GM21367 (cell line): Measurements from ENCODE around the gene ALDH1L1.

ENCODE experiments used
- ATAC-seq: cut with Tn5 transposase; IDR thresholded peaks from one replicate; pipeline ENCODE4 v1.9.1; 2021; ENCODE audit not compliant: unreplicated experiment

Gene ALDH1L1

GRCh38 chr3:126134219-126134975, 46.0 kb downstream of the ALDH1L1 start:
- ATAC-seq: no peak

- ATAC-seq: no peak
Observed at GRCh38 chr3:126133606-126134005, 46.8 kb downstream of the ALDH1L1 start.

- no peak for ATAC-seq
Observed at GRCh38 chr3:126132751-126133511, 47.5 kb downstream of the ALDH1L1 start.

- no peak for ATAC-seq
Observed at GRCh38 chr3:126131881-126132750, 48.3 kb downstream of the ALDH1L1 start.

- ATAC-seq: no peak
Observed at GRCh38 chr3:126130981-126131745, 49.2 kb downstream of the ALDH1L1 start.

GRCh38 chr3:126130081-126130855, 50.1 kb downstream of the ALDH1L1 start:
- ATAC-seq: no peak

- no peak for ATAC-seq
Observed at GRCh38 chr3:126129398-126129891, 50.9 kb downstream of the ALDH1L1 start.

- no peak for ATAC-seq
Observed at GRCh38 chr3:126128504-126129397, 51.6 kb downstream of the ALDH1L1 start.

- no peak for ATAC-seq
Observed at GRCh38 chr3:126127904-126128303, 52.5 kb downstream of the ALDH1L1 start.

GRCh38 chr3:126127452-126127851, 52.9 kb downstream of the ALDH1L1 start:
- ATAC-seq: no peak

- ATAC-seq: no peak
Observed at GRCh38 chr3:126126811-126127431, 53.5 kb downstream of the ALDH1L1 start.

- ATAC-seq: no peak
Observed at GRCh38 chr3:126126286-126126685, 54.1 kb downstream of the ALDH1L1 start.

GRCh38 chr3:126125781-126126251, 54.6 kb downstream of the ALDH1L1 start:
- ATAC-seq: no peak

- no peak for ATAC-seq
Observed at GRCh38 chr3:126125341-126125740, 55.0 kb downstream of the ALDH1L1 start.

- ATAC-seq: no peak
Observed at GRCh38 chr3:126124896-126125295, 55.5 kb downstream of the ALDH1L1 start.

GRCh38 chr3:126124148-126124868, 56.1 kb downstream of the ALDH1L1 start:
- no peak for ATAC-seq

- ATAC-seq: no peak
Observed at GRCh38 chr3:126121632-126122031, 58.8 kb downstream of the ALDH1L1 start.
